K562 (cell line): ENCODE data around the gene MCAM. TPM values are rescaled to one million over a fixed set of nuclear protein-coding genes. Genes with fewer than 3 reads are reported as not detected.

Experiments
- ATF4 ChIP-seq: fragments of 450-650 bp; formaldehyde crosslinking; IDR thresholded peaks from 2 replicates; pipeline ENCODE4 v1.4.0; 2022; ENCODE audit warnings: mild to moderate bottlenecking, moderate library complexity
- CBX1 ChIP-seq: sonication (generic); IDR thresholded peaks from 2 replicates; pipeline ENCODE4 v1.6.1; 2016; ENCODE audit warnings: antibody characterized with exemption, low read depth, mild to moderate bottlenecking
- CXXC5 ChIP-seq: fragments of 250-450 bp; sonication (Bioruptor Pico); IDR thresholded peaks from 2 replicates; pipeline ENCODE4 v1.8.0; 2022; ENCODE audit warnings: inconsistent platforms, mild to moderate bottlenecking, moderate library complexity
- HNRNPL ChIP-seq: fragments of 200-400 bp; formaldehyde crosslinking; IDR thresholded peaks from 2 replicates; pipeline ENCODE4 v1.6.1; 2017; ENCODE audit warnings: low read depth, mild to moderate bottlenecking, low read length
- ID3 ChIP-seq, 2 experiments: fragments of 250-450 bp in 1 of 2; fragments of 450-650 bp in 1 of 2; sonication (Bioruptor Pico) in 1 of 2; IDR thresholded peaks; 2 replicates each; pipeline versions ENCODE4 v1.6.1 to v1.8.0; 2016 to 2021; ENCODE audit warnings: mild to moderate bottlenecking in 2 of 2, moderate library complexity in 2 of 2, missing compliant biosample characterization in 1 of 2, missing genetic modification characterization in 1 of 2
- L3MBTL2 ChIP-seq: fragments of 450-650 bp; IDR thresholded peaks from 2 replicates; pipeline ENCODE4 v1.6.1; 2016; ENCODE audit warnings: mild to moderate bottlenecking, moderate library complexity
- NR4A1 ChIP-seq, 2 experiments: fragments of 250-450 bp in 1 of 2; fragments of 450-650 bp in 1 of 2; sonication (Bioruptor Pico) in 1 of 2; IDR thresholded peaks; 2 replicates each; pipeline versions ENCODE4 v1.4.0 to v1.6.1; 2016 to 2020; ENCODE audit warnings: mild to moderate bottlenecking in 2 of 2, missing compliant biosample characterization in 1 of 2, missing genetic modification characterization in 1 of 2, moderate library complexity in 1 of 2
- PHTF2 ChIP-seq: fragments of 250-450 bp; sonication (Bioruptor Pico); IDR thresholded peaks from 2 replicates; pipeline ENCODE4 v1.5.0; 2021; ENCODE audit warnings: mild to moderate bottlenecking
- RB1 ChIP-seq: fragments of 450-650 bp; IDR thresholded peaks from 2 replicates; pipeline ENCODE4 v1.6.1; 2017; ENCODE audit warnings: low read depth, mild to moderate bottlenecking
- REST ChIP-seq, 2 experiments: fragments of 450-650 bp; formaldehyde crosslinking in 1 of 2; IDR thresholded peaks; 2 replicates each; pipeline versions ENCODE4 v1.4.0 to v1.6.1; 2014 to 2020; ENCODE audit warnings: mild to moderate bottlenecking in 2 of 2, borderline replicate concordance in 1 of 2, low read depth in 1 of 2
- SP2 ChIP-seq: IDR thresholded peaks from 2 replicates; pipeline ENCODE4 v1.6.1; 2011; ENCODE audit warnings: mild to moderate bottlenecking, low read depth, low read length, moderate library complexity; ENCODE audit not compliant: poor library complexity, severe bottlenecking; ENCODE audit errors: extremely low read depth
- TEAD2 ChIP-seq: fragments of 450-650 bp; IDR thresholded peaks from 2 replicates; pipeline ENCODE4 v1.6.1; 2016; ENCODE audit warnings: missing genetic modification characterization, control low read depth, missing compliant biosample characterization
- ZBTB8A ChIP-seq: fragments of 450-650 bp; IDR thresholded peaks from 2 replicates; pipeline ENCODE4 v1.6.1; 2018; ENCODE audit warnings: mild to moderate bottlenecking, moderate library complexity; ENCODE audit not compliant: partially characterized antibody
- ZFX ChIP-seq: sonication (generic); formaldehyde crosslinking; IDR thresholded peaks from 2 replicates; pipeline ENCODE4 v1.8.0; 2022; ENCODE audit warnings: mild to moderate bottlenecking, missing genetic modification reagents, moderate library complexity
- ZNF124 ChIP-seq: sonication (generic); formaldehyde crosslinking; IDR thresholded peaks from 2 replicates; pipeline ENCODE4 v1.8.1; 2022; ENCODE audit warnings: missing genetic modification reagents
- polyA plus RNA-seq, 8 experiments: library from polyadenylated mRNA; depleted of rRNA in 4 of 8; stranded (reverse) in 5 of 8; unstranded in 3 of 8; fragments of >200 nt; fragmentation: Nextera tagmentation in 2 of 8; fragmentation: Illumina TruSeq in 1 of 8; extraction: Ambion mirVana in 2 of 8; extraction: Trizol in 1 of 8; gene quantifications; 2 replicates each; pipeline versions ENCODE4 v1.2.1 to v1.2.3, GENCODE V29; 2011 to 2014; ENCODE audit warnings: inconsistent platforms in 1 of 8, missing spikeins in 1 of 8
- total RNA-seq, 7 experiments: library from RNA; depleted of rRNA in 6 of 7; stranded (reverse); fragments of >200 nt in 6 of 7; fragmentation: Illumina TruSeq in 2 of 7; extraction: Trizol in 2 of 7; gene quantifications; 2 replicates each; pipeline versions ENCODE4 v1.2.1 to v1.2.3, GENCODE V29; 2011 to 2021; ENCODE audit warnings: low replicate concordance in 1 of 7

The MCAM gene
- total and polyA plus RNA-seq, 9 of the 15 experiments (the other 6 are each of a cell fraction or from before 2014, with no cell fraction given) = 14.7 to 118 (median 53.6) TPM

- no peak for TF ChIP-seq ID3 (CRISPR knock-in tag; IDR thresholded peaks at IDR 0.05)
- peak; percentile 47; the same call in 1 of the 2 replicates for TF ChIP-seq ID3 (tag; IDR thresholded peaks at IDR 0.05)
- TF ChIP-seq REST (IDR thresholded peaks at IDR 0.05; ENCODE audit: borderline replicate concordance) = peak; percentile 49; the same call in 1 of the 2 replicates
- 0 out of 2 replicates have a peak, but pooled peaks have one; percentile 50 for TF ChIP-seq REST (CRISPR knock-in tag; IDR thresholded peaks at IDR 0.05; ENCODE audit: low read depth)
- no peak for TF ChIP-seq TEAD2
- TF ChIP-seq L3MBTL2 = peak; percentile 98
- TF ChIP-seq HNRNPL = peak; percentile 13; the same call in 1 of the 2 replicates
- TF ChIP-seq ZNF124 = no peak
- TF ChIP-seq CXXC5 (CRISPR knock-in tag) = peak; percentile 82
- TF ChIP-seq ZFX (CRISPR knock-in tag) = peak; percentile 58
- TF ChIP-seq SP2 = no peak
- no peak for TF ChIP-seq PHTF2 (CRISPR knock-in tag)
- no peak for TF ChIP-seq NR4A1 (CRISPR knock-in tag; IDR thresholded peaks at IDR 0.05)
- TF ChIP-seq NR4A1 (tag; IDR thresholded peaks at IDR 0.05) = peak; percentile 39; the same call in 1 of the 2 replicates
- peak; percentile 81; the same call in 1 of the 2 replicates for TF ChIP-seq CBX1
- TF ChIP-seq ATF4 (CRISPR knock-in tag) = 0 out of 2 replicates have a peak, but pooled peaks have one; percentile 3
- TF ChIP-seq RB1 = peak; percentile 95
- no peak for TF ChIP-seq ZBTB8A
Observed at GRCh38 chr11:119339589-119340334, 22.8 kb upstream of the MCAM start (continued).
